LNCaP clone FGC (cell line): Measurements from ENCODE around the gene LPIN1.
"Not testable (repeated sequence)": the region's sequence is repeated elsewhere in the genome, so short reads cannot be mapped to it uniquely, and the experiment has no call there.

Experiments used
- DNase-seq: peaks from one replicate; pipeline ENCODE4 v3.0.0-alpha.2; 2011; ENCODE audit warnings: low read depth
- H3K4me3 ChIP-seq: 2 replicates; pipeline ENCODE4 v1.5.1; 2011; ENCODE audit warnings: mild to moderate bottlenecking, low read depth, low read length, control low read depth
- CTCF ChIP-seq: IDR thresholded peaks from 2 replicates; pipeline ENCODE4 v1.5.1; 2012; ENCODE audit warnings: mild to moderate bottlenecking; ENCODE audit not compliant: control insufficient read depth, insufficient read depth; ENCODE audit errors: extremely low read depth

The LPIN1 gene

GRCh38 chr2:11814979-11815510 lies 68.6 kb downstream of the LPIN1 start:
- no peak for TF ChIP-seq CTCF
- no peak overlapping the region for H3K4me3 ChIP-seq
- no peak for DNase-seq

- H3K4me3 ChIP-seq, DNase-seq: not testable (repeated sequence)
Measured at GRCh38 chr2:11816935-11817334, 70.5 kb downstream of the LPIN1 start.

GRCh38 chr2:11819235-11819729 lies 72.8 kb downstream of the LPIN1 start:
- DNase-seq, result no peak
- H3K4me3 ChIP-seq, result no peak overlapping the region
- no peak for TF ChIP-seq CTCF

GRCh38 chr2:11820650-11821049 lies 74.2 kb downstream of the LPIN1 start:
- no peak overlapping the region for H3K4me3 ChIP-seq
- TF ChIP-seq CTCF, result no peak
- no peak for DNase-seq

GRCh38 chr2:11821705-11822104 lies 75.3 kb downstream of the LPIN1 start:
- TF ChIP-seq CTCF, result no peak
- no peak overlapping the region for H3K4me3 ChIP-seq
- no peak for DNase-seq

GRCh38 chr2:11822359-11822745 lies 75.9 kb downstream of the LPIN1 start:
- not testable (repeated sequence) for H3K4me3 ChIP-seq, DNase-seq

- no peak for TF ChIP-seq CTCF
- DNase-seq, result peak; percentile 78
- no peak overlapping the region for H3K4me3 ChIP-seq
Measured at GRCh38 chr2:11822746-11823451, 76.5 kb downstream of the LPIN1 start.
